Stimulated activated naive B cell treated with anti-CD40 and anti-IgM and Interleukin-4, amounts not matched to agents 10 μg/mL and 1 μg/mL and 100 μg/mL, for 72 hours (primary cell): ENCODE results near the gene SLC39A8.
"Not testable (repeated sequence)": the region's sequence is repeated elsewhere in the genome, so short reads cannot be mapped to it uniquely, and the experiment has no call there.

ENCODE experiments used
- ATAC-seq, 2 donors: fragments of 150-1000 bp; cut with Tn5 transposase; replicated peaks; 2 replicates each; pipeline ENCODE4 v1.10.0; 2021; ENCODE audit warnings: moderate library complexity in 1 of 2
- DNase-seq: peaks from one replicate; pipeline ENCODE4 v3.0.0; 2021
- H3K27ac Mint-ChIP-seq: one replicate; pipeline ENCODE4 v1.8.0; 2022; ENCODE audit warnings: mild to moderate bottlenecking, mixed read lengths
- H3K27me3 Mint-ChIP-seq, 2 donors: one replicate each; pipeline ENCODE4 v1.8.0; 2022; ENCODE audit warnings: mixed read lengths in 2 of 2
- H3K36me3 Mint-ChIP-seq, 2 donors: one replicate each; pipeline ENCODE4 v1.8.0; 2022; ENCODE audit warnings: mixed read lengths in 2 of 2, mild to moderate bottlenecking in 1 of 2
- H3K4me1 Mint-ChIP-seq, 2 donors: one replicate each; pipeline ENCODE4 v1.8.0; 2022; ENCODE audit warnings: mixed read lengths in 2 of 2, mild to moderate bottlenecking in 1 of 2
- H3K4me3 Mint-ChIP-seq, 2 donors: one replicate each; pipeline ENCODE4 v1.8.0; 2022; ENCODE audit warnings: mild to moderate bottlenecking in 2 of 2, mixed read lengths in 2 of 2, moderate library complexity in 1 of 2
- H3K9me3 Mint-ChIP-seq, 2 donors: one replicate each; pipeline ENCODE4 v1.8.0; 2022; ENCODE audit warnings: mixed read lengths in 2 of 2, mild to moderate bottlenecking in 1 of 2

SLC39A8 gene

DNA sequence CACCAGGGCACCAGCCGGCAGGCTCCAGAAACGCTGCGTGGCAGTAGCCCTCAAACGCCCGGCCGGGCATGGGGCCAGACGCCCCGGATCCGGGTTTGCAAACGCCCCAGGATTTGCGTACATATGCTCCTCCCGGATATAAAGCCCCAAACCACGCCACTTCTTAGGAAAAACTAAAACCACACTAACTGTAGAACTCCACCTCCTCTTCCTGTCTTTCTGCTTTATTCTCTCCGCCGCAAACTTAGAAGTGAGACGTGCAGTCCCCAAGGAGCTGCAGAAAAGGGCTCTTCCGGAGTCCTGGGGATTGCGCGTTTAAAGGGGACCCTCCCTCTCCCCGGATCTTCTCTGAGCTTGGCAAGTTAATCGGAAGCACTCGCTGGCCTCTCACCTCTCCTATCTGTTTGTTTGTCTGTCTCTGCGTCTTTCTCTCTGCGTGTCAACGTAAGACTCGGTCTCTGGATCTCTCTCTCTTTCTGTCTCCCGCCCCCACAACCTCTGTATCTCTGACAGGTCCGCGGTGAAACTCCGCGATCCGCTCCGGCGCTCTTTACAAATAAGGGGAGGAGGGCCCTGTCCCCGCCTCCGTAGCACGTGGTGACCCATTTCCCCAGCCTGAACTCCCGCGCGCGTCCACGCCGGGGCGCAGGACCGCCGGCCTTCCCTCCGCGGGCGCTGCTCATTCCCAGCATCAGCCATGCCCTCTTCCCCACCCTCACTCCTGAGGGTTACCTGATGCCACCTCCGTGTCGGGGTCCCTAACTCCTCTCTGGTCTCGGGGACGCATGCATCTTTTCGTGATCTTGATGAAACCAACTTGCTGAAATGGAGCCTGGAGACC lies at the start of gene SLC39A8:
SLC39A8 (minus strand) TSS at position 529 of the 841 bp plus-strand sequence. CDS start 820 bp downstream, outside the sequence.
- Mint-ChIP-seq H3K4me3 (peak within 1 kb of the TSS; percentile 84 to 86), H3K4me1 (peaks cover 15 to 32% of the 10 kb centered on the region in 2 donors), H3K27ac (peak within 1 kb of the TSS; percentile 96), H3K36me3 (peaks cover 5 to 7% of the 10 kb centered on the region in 2 donors), H3K27me3 (no peaks in the 10 kb centered on the region), H3K9me3 (no peaks in the 10 kb centered on the region)
- peak; percentile 78 to 81 for ATAC-seq
- DNase-seq = peak; percentile 93

DNA sequence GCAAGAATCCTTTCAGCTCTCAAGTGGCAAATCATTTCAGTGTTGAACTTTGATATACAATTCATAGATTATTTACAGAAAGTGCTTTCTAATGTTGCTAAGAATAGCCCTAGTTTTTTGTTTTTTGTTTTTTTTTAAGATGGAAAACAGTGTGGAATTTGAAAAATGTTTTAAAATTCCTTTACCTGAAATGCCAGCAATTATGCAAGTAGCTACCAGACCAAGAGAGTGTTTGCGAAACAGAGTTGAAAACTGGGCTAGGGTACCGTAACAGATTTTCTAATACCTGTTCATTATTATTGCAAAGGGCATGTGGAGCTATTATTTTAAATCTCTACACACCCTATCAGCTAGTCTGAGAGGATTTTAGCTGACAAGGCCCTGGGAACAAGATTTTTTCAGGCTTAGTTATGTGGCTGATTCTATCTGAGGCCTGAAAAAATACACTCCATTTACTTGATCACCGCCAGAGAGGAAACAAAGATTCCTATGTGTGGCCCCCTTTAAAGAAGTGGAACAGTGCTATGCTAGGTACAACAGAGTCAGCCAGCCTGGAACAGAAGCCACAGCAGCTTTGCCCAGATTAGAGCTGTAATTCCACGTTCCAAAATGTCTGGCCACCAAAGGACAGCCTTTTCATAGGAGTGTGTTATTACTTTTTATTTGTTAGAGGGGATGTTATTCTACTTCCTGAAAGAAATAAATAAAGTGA lies 46.9 kb upstream of the SLC39A8 start:
- Mint-ChIP-seq H3K4me3 (no peak overlapping the region), H3K36me3 (no peaks in the 10 kb centered on the region)
- ATAC-seq = no peak

GRCh38 chr4:102390438-102390837 lies 45.2 kb upstream of the SLC39A8 start:
- no peak overlapping the region for H3K4me3 Mint-ChIP-seq
- no peaks in the 10 kb centered on the region for H3K36me3 Mint-ChIP-seq
- ATAC-seq = peak; percentile 99
- peaks cover 9 to 19% of the 10 kb centered on the region in 2 donors for H3K4me1 Mint-ChIP-seq
- H3K27me3 Mint-ChIP-seq = peaks cover 4 to 16% of the 10 kb centered on the region in 2 donors
- H3K27ac Mint-ChIP-seq = peak overlapping the region; percentile 27
- H3K9me3 Mint-ChIP-seq = peaks cover 3 to 4% of the 10 kb centered on the region in 2 donors
- DNase-seq = peak; percentile 1

More for the DNA sequence above, 46.9 kb upstream of the SLC39A8 start:
- no peak overlapping the region for H3K27ac Mint-ChIP-seq
- DNase-seq = no peak
- H3K27me3 Mint-ChIP-seq = peaks cover 4 to 7% of the 10 kb centered on the region in 2 donors
- peaks cover 9 to 19% of the 10 kb centered on the region in 2 donors for H3K4me1 Mint-ChIP-seq
- H3K9me3 Mint-ChIP-seq = peaks cover 3 to 4% of the 10 kb centered on the region in 2 donors

DNA sequence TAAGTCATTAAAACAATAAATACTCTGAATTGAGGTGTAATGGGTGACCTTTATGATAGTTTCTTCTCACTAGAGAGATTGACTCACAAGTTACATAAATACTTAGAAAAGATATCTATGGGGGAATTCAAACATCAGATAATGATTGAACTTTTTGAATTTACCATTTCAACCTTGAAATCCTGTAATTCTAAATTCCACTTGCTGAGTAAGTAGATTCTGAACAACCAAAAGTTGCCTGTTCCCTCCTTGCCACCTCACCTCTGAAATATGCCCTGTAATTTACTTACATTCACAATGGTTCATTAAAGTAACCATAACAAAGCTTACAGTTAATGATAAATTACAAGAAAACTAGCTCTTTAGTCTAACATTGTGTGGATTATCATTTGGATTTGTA lies 43.3 kb upstream of the SLC39A8 start:
- Mint-ChIP-seq H3K27me3 (peaks cover 4 to 23% of the 10 kb centered on the region in 2 donors), H3K9me3 (peaks cover 3 to 4% of the 10 kb centered on the region in 2 donors), H3K4me3 (no peak overlapping the region), H3K27ac (no peak overlapping the region), H3K4me1 (peaks cover 9 to 19% of the 10 kb centered on the region in 2 donors), H3K36me3 (no peaks in the 10 kb centered on the region)
- DNase-seq = no peak
- no peak for ATAC-seq

- no peak overlapping the region for H3K4me3 Mint-ChIP-seq
- peaks cover 4% of the 10 kb centered on the region in 2 donors for H3K9me3 Mint-ChIP-seq
- H3K36me3 Mint-ChIP-seq = no peaks in the 10 kb centered on the region
- H3K27me3 Mint-ChIP-seq = peaks cover 10 to 32% of the 10 kb centered on the region in 2 donors
- DNase-seq = no peak
- H3K27ac Mint-ChIP-seq = no peak overlapping the region
- ATAC-seq = no peak
- H3K4me1 Mint-ChIP-seq = peaks cover 9 to 19% of the 10 kb centered on the region in 2 donors
Observed at GRCh38 chr4:102387552-102388150, 42.4 kb upstream of the SLC39A8 start.

GRCh38 chr4:102386966-102387365 lies 41.7 kb upstream of the SLC39A8 start:
- Mint-ChIP-seq H3K4me3 (no peak overlapping the region), H3K36me3 (no peaks in the 10 kb centered on the region), H3K9me3 (peaks cover 4% of the 10 kb centered on the region in 2 donors), H3K4me1 (peaks cover 9 to 19% of the 10 kb centered on the region in 2 donors), H3K27ac (no peak overlapping the region), H3K27me3 (peaks cover 14 to 36% of the 10 kb centered on the region in 2 donors)
- ATAC-seq = no peak
- no peak for DNase-seq

GRCh38 chr4:102380253-102380652 lies 35.0 kb upstream of the SLC39A8 start:
- H3K27ac Mint-ChIP-seq, H3K4me1 Mint-ChIP-seq, H3K4me3 Mint-ChIP-seq, ATAC-seq, DNase-seq: not testable (repeated sequence)
- H3K27me3 Mint-ChIP-seq = peaks cover 29 to 37% of the 10 kb centered on the region in 2 donors
- peaks cover 2 to 13% of the 10 kb centered on the region in 2 donors for H3K36me3 Mint-ChIP-seq
- H3K9me3 Mint-ChIP-seq = peaks cover 9 to 12% of the 10 kb centered on the region in 2 donors

GRCh38 chr4:102362922-102363432 lies 17.7 kb upstream of the SLC39A8 start:
- Mint-ChIP-seq H3K4me3 (no peak overlapping the region), H3K4me1 (peaks cover under 1 to 1% of the 10 kb centered on the region in 2 donors), H3K27me3 (no peaks in the 10 kb centered on the region), H3K9me3 (peaks cover 5% of the 10 kb centered on the region in 2 donors), H3K27ac (no peak overlapping the region), H3K36me3 (no peaks in the 10 kb centered on the region)
- DNase-seq (no peak), ATAC-seq (no peak)

DNA sequence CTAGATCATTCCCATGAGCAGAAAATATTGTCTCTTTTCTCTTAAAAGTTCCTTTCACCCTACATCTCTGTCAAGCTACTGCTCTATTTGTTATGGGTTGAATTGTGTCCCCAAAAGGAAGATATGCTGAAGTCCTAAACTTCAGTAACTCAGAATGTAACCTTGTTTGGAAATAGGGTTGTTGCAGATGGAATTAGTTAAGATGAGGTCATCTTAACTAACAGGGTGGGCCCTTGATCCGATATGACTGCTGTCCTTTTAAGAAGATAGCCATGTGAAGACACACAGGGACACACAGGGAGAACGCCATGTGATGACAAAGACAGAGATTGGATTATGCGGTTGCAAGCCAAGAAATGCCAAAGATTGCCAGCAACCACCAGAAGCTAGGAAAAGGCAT lies 12.8 kb upstream of the SLC39A8 start:
- Mint-ChIP-seq H3K4me3 (no peak overlapping the region), H3K9me3 (no peaks in the 10 kb centered on the region), H3K27me3 (no peaks in the 10 kb centered on the region), H3K36me3 (no peaks in the 10 kb centered on the region), H3K27ac (no peak overlapping the region), H3K4me1 (peaks cover 2 to 10% of the 10 kb centered on the region in 2 donors)
- no peak for DNase-seq
- no peak for ATAC-seq

DNA sequence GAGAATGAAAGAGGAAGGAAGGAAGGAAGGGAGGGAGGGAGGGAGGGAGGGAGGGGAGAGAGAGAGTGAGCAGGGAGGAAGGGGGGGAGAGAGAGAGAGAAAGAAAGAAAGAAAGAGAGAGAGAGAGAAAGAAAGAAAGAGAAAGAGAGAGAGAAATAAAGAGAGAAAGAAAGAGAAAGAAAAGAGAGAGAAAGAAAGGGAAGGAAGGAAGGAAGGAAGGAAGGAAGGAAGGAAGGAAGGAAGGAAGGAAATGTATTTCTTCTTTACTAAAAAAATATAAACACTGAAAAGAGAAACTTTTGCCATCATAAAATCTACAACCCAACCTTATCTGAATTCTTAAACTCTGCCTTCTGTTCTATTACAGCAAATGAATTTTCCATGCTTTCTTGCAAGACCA lies 12.4 kb upstream of the SLC39A8 start:
- not testable (repeated sequence) for H3K4me3 Mint-ChIP-seq, DNase-seq, H3K27me3 Mint-ChIP-seq, H3K36me3 Mint-ChIP-seq, H3K9me3 Mint-ChIP-seq, H3K27ac Mint-ChIP-seq, ATAC-seq
- peaks cover 2 to 10% of the 10 kb centered on the region in 2 donors for H3K4me1 Mint-ChIP-seq

DNA sequence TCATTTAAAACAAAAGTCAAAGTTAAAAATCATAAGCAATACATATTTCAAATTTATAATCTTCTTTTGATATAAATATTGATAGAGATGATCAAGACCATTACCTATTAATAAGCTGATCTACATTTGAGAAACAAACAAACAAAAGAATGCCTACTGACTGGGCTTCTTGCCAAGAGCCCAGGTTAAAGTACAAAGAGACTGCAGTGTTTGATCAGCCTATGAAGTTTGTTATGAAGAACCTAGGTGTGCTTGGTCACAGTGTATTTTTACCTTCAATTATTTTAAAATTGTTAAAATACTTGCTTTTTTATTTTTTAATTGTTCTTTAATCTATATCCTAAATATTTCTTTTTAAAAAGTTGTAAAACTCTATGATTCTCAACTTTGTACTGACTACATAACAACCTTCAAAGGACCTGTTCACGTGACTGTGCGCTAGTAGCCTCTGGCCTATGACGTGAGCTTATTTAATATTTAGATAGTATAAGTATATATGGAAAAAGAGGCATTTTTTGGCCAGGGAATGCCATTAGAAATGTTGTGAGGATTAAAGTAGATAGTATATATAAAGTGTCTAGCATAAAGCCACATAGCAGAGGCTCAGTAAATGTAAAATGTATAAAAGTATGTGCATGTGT lies 11.4 kb upstream of the SLC39A8 start:
- no peaks in the 10 kb centered on the region for H3K27me3 Mint-ChIP-seq
- DNase-seq = no peak
- no peak for ATAC-seq
- H3K4me1 Mint-ChIP-seq = peaks cover 2 to 10% of the 10 kb centered on the region in 2 donors
- no peaks in the 10 kb centered on the region for H3K36me3 Mint-ChIP-seq
- H3K4me3 Mint-ChIP-seq = no peak overlapping the region
- H3K9me3 Mint-ChIP-seq = no peaks in the 10 kb centered on the region
- no peak overlapping the region for H3K27ac Mint-ChIP-seq

DNA sequence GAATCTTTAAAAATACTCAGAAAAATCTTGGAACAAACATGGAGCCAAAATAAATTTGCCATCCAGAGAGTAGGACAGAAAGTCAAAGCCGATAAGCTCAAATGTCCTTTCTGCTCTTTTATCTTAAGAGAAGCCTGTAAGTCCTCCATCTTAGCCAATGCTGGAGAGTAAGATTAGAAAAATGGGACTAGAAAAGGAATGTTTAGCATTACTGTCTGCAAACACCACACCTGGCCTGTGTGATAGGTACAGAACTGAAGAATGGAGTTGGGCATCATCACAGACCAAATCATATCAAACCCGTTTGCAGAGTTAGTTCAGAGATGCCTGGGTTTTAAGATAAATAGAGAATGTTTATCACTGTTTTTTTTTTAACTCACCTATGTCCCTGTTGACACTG lies 10.5 kb upstream of the SLC39A8 start:
- peaks cover 2 to 10% of the 10 kb centered on the region in 2 donors for H3K4me1 Mint-ChIP-seq
- no peak overlapping the region for H3K27ac Mint-ChIP-seq
- no peaks in the 10 kb centered on the region for H3K36me3 Mint-ChIP-seq
- H3K9me3 Mint-ChIP-seq = no peaks in the 10 kb centered on the region
- DNase-seq (no peak), ATAC-seq (no peak)
- no peak overlapping the region for H3K4me3 Mint-ChIP-seq
- no peaks in the 10 kb centered on the region for H3K27me3 Mint-ChIP-seq

GRCh38 chr4:102354671-102355454 lies 9.6 kb upstream of the SLC39A8 start:
- ATAC-seq = no peak
- no peaks in the 10 kb centered on the region for H3K27me3 Mint-ChIP-seq
- no peak overlapping the region for H3K27ac Mint-ChIP-seq

More at GRCh38 chr4:102354671-102355454, 9.6 kb upstream of the SLC39A8 start:
- Mint-ChIP-seq H3K4me3 (no peak overlapping the region), H3K36me3 (no peaks in the 10 kb centered on the region), H3K9me3 (no peaks in the 10 kb centered on the region), H3K4me1 (peaks cover 2 to 10% of the 10 kb centered on the region in 2 donors)
- DNase-seq = no peak
